ENCODE measurements around the gene CHRNE.

CHRNE gene

GRCh38 chr17:4851084-4851483 is 51.8 kb downstream of the CHRNE start:
- Mint-ChIP-seq H3K4me3 (no peak overlapping the region), H3K4me1 (peaks cover 28% of the 10 kb centered on the region)

GRCh38 chr17:4850246-4850645 is 52.7 kb downstream of the CHRNE start:
- Mint-ChIP-seq H3K9me3 (no peaks in the 10 kb centered on the region), H3K27ac (no peak overlapping the region), H3K4me1 (peaks cover 27% of the 10 kb centered on the region), H3K27me3 (ENCODE audit: low read depth) (no peaks in the 10 kb centered on the region), H3K36me3 (ENCODE audit: low read depth) (peaks cover 5% of the 10 kb centered on the region), H3K4me3 (no peak overlapping the region)
- TF ChIP-seq, protein P1, sequence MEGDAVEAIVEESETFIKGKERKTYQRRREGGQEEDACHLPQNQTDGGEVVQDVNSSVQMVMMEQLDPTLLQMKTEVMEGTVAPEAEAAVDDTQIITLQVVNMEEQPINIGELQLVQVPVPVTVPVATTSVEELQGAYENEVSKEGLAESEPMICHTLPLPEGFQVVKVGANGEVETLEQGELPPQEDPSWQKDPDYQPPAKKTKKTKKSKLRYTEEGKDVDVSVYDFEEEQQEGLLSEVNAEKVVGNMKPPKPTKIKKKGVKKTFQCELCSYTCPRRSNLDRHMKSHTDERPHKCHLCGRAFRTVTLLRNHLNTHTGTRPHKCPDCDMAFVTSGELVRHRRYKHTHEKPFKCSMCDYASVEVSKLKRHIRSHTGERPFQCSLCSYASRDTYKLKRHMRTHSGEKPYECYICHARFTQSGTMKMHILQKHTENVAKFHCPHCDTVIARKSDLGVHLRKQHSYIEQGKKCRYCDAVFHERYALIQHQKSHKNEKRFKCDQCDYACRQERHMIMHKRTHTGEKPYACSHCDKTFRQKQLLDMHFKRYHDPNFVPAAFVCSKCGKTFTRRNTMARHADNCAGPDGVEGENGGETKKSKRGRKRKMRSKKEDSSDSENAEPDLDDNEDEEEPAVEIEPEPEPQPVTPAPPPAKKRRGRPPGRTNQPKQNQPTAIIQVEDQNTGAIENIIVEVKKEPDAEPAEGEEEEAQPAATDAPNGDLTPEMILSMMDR (IDR thresholded peaks at IDR 0.05; ENCODE audit: unreplicated experiment in 3 of 3), result no peak

More at GRCh38 chr17:4851084-4851483, 51.8 kb downstream of the CHRNE start:
- Mint-ChIP-seq H3K9me3 (no peaks in the 10 kb centered on the region), H3K27me3 (ENCODE audit: low read depth) (no peaks in the 10 kb centered on the region), H3K36me3 (ENCODE audit: low read depth) (peaks cover 5% of the 10 kb centered on the region), H3K27ac (peak overlapping the region in 2 of 3 experiments; percentile 3 to 11)
- TF ChIP-seq, protein P1 (IDR thresholded peaks at IDR 0.05; ENCODE audit: unreplicated experiment in 3 of 3), result no peak

DNA sequence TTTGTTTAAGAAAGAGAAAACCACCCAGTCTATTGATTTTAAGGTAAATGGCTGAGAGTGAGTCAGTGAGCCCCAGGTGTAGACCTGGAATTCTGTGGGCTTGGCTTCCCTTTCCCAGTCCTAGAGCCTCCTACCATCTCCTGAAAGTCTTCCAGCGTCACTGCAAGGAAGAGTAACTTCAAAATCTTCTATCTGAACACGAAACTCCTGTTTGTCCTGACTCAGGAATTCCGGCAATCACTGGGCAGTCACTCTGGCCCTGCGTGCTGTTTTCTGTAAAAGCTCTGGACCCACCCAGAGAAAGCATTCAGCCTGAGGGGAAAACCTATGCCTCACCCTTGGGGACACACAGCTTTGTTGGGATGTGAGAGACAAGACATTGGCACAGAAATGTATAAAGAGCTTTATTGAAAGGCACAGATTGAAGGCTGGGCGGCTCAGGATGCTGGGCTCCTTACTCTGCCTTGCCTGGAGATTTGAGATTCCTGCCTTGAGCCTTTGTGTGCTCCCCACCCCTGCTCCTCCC is 53.8 kb downstream of the CHRNE start:
- no peaks in the 10 kb centered on the region for H3K9me3 Mint-ChIP-seq
- TF ChIP-seq, protein P1 (IDR thresholded peaks at IDR 0.05; ENCODE audit: unreplicated experiment in 3 of 3), result no peak
- H3K36me3 Mint-ChIP-seq (ENCODE audit: low read depth), result peaks cover 3% of the 10 kb centered on the region
- no peaks in the 10 kb centered on the region for H3K27me3 Mint-ChIP-seq (ENCODE audit: low read depth)
- peaks cover 19% of the 10 kb centered on the region for H3K4me1 Mint-ChIP-seq
- H3K27ac Mint-ChIP-seq, result no peak overlapping the region
- no peak overlapping the region for H3K4me3 Mint-ChIP-seq

Data from nephron (organoid).